NCI-H1417 treated with DMSO at 0.1 percent for 48 hours (cell line): Measurements from ENCODE around the gene CDK1.
A peak's percentile ranks its signal among the peaks of the same experiment; 100 is the strongest.

Source experiments
- DNase-seq: peaks from one replicate; lab custom pipeline; 2025; lab: John Stamatoyannopoulos, UW

The CDK1 gene

DNA sequence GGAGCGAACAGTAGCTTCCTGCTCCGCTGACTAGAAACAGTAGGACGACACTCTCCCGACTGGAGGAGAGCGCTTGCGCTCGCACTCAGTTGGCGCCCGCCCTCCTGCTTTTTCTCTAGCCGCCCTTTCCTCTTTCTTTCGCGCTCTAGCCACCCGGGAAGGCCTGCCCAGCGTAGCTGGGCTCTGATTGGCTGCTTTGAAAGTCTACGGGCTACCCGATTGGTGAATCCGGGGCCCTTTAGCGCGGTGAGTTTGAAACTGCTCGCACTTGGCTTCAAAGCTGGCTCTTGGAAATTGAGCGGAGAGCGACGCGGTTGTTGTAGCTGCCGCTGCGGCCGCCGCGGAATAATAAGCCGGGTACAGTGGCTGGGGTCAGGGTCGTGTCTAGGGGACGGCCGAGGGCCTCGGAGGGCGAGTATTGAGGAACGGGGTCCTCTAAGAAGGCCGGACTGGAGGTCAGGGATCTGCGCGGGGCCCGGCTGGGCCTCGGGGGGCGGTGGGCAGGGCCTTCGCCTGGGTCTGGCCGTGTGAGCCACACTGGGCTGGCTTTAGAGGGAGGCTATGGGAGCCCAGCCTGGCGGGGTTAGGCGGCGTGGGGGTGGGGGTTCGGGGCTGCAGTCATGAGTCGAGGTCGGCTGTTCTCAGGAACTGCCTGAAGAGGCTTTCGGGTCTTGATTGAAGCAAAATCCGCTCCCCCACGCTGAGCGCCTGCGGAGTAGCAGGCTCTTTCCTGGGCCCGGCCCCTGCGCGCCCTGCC, at the start of gene CDK1:
Gene CDK1 (plus strand): TSS at position 265 of the 757 bp plus-strand sequence. CDS start 1,688 bp downstream, outside the sequence.
- peak; percentile 74 for DNase-seq

DNA sequence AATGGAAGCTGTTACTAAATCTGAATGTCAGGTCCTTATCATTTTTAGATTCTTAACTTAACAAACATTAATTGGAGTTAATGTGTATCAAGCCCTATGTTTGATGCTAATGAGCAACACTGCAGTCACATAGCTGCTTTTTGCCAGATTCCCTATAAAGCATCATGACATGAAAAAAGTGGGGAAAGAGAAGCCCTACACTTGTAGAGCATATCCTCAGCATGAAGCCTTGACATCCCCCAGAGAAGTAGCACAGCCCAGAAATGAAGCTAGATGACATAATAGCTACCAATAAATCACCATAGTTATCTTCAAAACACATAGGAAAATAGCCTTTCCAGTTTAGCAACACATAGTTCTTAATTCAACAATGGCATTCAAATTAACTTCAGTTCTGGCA, 49.2 kb upstream of the CDK1 start:
- no peak for DNase-seq

DNA sequence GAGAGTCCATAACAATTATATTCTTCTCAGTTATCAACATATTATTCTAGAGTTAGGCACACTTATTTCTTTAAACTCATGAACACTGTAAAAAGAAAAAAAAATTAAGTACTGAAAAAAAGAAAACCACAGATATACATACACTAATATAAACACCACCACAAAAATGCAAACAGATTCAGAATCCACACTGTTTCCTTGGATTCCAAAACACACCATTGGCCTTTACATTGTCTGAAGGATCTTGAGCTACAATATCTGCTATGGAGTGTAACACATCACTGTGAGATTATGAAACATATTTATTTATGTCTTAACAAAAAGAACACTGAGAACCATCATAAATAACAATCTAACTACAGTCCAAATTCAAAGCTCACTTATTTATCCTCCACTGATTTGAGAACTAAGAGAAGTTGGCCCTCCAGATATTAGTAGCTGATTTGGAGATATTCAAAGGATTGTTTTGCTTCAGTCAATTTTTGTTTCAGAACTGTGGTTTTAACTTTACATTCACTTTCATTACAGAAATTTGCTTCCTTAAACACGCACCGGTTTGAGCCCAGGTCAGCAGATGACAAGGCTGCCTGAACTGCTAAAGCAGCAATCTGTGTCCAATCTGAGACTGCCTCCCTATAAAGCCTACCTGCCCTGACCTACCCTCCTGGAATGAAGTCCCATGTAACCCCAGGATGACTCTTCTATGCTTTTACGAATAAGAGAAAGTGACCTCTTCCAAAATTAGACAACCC, 47.0 kb upstream of the CDK1 start:
- no peak for DNase-seq

DNA sequence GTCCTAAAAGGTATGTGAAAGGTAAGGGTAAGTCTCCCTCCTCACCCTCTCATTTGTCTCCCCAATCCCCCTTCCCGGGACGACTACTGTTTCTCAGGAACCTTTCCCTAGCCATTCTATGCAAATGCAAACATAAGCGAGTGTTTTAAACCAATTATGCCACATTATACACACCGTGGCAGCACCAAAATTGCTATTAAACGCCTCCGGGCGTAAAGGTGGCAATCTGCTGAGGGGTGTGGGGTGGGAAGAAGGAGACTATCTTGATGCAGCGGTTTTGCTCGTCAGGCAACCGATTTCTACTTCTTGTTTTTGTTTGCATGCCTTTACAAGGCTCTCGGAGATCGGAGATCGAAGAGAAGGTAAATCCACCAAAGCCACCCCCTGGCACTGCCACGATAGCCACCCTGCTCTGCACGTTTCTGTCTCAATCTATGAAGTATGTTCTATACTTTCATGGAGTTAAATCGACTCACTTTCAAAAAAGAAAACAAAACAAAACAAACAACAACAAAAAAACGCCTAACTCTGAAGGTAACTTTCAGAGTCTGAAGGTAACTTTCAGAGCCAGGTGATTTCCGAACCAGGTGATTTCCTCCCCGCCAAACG, 46.0 kb upstream of the CDK1 start:
- no peak for DNase-seq

DNA sequence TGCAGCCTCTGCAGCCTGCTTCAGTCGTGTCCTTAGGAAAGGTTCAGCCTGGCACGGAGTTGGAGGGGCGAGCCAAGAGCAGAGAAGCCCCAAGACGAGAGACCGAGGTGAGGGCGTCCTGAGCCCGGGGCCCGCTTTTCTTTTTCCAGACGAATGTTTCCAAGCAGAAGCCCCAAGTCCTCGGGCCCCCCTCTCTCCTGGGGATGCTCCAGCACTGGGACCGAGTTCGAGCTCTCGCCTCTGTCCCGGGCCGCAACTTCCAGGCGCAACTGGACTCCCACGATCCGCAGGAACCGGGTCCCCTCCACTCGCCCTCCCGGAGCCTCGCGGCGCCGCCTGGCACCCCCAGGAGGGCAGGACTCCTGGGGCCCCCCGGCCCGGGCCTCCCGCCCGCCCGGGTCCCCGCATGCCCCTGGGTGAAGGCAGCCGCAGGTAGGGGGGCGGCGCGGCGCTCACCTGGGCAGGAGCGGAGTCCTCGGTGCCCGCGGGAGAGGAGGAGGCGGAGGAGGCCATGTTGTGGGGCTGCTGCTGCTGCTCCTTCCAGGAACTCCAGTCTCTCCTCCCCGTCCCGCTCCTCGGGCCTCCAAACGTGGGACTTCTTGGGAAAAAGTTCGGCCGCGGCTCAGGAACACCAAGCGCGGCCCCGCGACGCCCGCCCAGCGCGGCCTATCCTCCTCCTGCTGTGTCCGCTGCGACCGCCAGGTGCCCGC, 45.3 kb upstream of the CDK1 start:
- DNase-seq: no peak

DNA sequence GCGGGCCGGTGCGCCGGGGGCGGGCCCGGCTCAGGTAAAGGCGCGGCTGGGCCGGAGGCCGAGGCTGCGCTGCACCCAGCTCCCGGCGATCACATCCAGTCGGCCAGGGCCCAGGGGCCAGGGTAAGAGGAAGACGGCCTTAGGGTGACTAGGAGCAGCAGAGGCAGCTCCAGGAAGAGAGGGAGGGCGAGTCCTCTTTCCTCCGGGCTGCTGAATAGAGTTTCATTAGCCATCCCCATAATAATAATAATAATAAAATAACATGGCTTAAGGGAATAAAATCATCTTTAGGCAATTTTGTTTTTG, 44.8 kb upstream of the CDK1 start:
- DNase-seq: no peak

DNA sequence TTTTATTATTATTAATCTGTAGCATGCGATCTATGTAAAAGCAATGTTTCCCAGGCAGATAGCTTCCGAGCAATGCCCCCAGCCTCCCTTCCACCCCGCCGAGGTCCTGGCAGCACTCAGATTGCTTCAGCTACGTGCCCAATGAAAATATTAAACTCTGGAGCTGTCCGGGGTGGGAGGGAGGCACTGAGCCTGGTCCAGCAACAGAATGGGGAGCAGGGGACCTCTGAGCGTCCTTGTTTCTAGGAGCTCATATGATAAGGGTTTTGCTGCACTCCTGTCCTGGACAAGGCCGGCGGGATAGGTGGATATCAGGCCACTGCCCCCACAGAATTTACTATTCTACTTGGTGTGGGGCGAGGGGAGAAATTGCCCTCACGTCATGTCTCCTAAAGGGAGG, 44.5 kb upstream of the CDK1 start:
- DNase-seq: no peak

DNA sequence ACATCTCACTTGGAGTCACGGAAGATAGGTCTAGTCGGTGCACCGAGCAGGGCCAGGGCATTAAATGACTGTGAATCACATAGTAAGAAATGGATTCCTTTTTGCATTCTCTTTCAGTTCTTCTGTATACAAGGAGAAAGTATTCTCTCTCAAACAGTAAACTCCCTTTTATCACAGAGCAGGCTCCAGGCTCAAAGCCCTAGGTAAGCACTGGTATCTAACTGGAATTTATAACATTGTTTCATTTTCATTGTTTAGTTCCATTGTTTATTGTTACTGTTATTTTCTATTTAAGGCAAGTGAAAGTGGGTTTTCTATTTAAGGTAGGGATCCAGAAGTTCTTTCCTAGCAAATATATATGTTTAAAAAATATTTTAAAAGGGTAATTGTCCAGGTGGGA, 44.1 kb upstream of the CDK1 start:
- no peak for DNase-seq

DNA sequence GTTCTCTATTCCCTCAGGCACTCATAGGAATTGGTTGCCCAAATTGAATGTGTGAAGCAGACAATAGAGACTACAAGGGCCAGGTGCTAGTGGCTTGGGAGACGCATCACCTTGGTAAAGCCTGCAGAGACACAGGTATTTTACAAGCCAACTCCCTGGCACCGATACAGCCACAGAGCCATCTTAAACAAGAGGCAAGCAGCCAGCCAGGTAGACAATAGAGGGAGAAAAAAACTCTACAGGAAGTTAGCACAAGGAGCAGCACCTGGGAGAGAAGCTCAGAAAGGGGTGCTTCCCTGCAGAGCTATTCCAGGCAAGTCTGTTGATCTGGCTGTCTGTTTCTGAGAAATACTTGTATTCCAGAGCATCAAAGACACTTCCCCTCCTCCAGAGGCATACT, 43.0 kb upstream of the CDK1 start:
- DNase-seq: no peak

DNA sequence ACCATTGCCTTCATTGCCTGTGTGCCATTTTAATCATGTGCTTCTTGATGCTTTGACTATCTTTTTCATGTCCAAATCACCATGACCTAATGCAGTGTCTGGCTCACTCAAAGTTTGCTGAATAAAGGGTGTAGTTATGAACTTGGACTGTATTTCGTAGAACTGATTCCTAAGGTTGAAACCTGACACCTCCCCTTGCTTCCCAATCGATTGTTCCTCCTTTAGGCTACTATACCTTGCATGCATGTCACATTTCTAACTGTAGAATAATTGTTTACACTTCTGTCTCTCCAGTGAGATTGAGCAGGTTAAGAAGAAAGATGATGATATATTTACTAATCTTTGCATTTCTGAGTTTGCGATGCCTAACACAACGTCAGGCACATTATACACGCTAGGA, 41.0 kb upstream of the CDK1 start:
- DNase-seq: no peak

DNA sequence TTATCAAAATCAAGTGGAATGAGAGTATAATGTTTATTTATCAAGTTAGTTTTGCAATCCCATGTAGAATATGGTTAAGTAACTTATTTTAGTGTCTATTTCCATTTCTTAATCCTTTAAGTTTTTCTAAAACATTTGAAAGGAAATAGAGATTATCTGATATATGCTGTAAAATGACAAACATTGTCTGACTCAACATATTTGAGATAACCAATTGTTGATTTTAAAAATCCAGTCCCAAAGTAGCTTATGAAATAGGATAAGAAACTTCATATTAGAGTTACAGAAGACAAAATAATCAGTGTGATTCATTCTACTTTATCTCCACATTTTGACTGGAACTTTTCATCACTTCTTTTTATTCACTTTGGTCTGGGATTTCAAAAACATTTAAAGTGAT, 38.7 kb upstream of the CDK1 start:
- no peak for DNase-seq

DNA sequence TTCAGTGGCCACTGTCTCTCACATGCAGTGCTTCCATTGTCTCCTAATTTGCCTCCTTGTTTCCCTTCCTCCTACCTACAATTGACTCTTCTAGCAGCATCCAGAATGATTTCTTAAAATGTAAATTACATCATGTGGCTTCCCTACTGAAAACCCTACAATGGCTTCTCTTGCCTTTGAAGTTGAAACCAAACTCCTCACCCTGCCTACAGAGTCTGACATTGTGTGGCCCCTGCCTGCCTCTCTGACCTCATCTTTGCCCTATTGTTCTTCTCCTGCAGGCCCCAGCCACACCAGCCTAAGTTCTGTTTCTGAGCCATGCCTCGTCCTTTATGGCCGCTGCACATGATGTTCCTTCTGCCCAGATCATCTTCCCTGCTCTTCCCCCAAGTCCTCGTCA, 35.8 kb upstream of the CDK1 start:
- DNase-seq: no peak

DNA sequence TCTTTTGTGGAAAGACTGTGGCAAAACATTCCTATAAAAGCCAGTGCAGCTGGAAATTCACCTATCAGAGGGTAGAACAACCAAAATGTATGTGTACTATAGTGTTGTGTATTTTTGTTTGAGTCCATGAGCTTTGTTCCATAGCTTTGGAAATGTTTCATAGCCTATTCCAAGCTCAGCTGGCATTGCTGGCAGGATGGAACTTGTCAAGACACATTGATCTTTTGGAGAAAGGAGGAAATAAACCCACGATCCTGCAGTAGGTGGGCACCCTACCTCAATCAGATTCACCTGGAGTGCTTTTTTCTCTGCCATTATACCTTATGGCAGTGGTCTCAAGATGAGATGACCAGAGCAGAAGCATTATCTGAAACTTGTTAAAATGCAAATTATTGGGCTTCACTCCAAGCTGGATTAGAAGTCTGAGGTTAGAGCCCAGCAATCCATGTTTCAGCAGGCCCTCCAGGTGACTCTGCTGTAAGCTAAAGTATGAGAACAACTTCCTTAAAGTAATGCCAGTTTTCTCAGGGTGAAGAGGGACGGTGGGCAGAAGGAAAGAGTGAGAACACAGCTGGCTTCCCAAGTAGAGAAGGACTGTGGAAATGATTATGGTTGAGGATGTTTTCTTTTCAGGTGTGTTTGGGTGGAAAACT, 30.3 kb upstream of the CDK1 start:
- no peak for DNase-seq

DNA sequence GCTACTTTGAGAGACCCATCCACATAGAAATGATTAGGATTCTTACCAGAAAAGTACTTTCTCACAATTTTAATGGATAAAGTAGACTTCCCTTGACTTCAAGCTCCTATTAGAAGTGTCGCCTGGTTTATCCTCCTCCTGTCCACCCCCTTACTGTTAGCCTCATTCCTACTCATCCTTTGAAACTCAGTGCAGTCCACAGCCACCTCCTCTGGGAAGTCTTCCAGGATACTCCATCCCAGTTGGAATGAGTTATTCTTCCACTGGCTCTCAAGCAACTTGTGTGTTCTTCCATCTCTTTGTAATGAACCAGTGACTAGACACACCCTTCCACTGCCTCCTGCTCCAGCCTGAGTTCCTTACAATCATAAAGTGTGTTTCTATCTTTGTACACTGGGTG, 25.1 kb upstream of the CDK1 start:
- DNase-seq: no peak

DNA sequence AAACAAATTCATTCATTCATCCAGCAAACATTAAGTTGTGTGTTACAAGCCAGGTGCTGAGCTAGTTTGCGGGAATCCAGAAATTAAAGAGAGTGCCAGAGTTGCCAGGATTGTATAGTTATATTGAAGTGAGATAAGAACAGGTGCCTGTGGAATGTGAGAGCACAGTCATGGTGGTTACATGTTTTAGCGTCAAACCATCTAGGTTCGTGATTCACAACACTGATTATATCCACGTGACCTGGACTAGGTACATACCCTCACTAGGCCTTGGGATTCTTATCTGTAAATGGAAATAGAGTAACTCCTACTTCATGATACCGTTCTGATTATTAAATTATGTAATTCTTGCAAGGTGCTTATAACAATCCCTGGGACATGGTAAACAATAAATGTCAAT, 24.5 kb upstream of the CDK1 start:
- DNase-seq: no peak

DNA sequence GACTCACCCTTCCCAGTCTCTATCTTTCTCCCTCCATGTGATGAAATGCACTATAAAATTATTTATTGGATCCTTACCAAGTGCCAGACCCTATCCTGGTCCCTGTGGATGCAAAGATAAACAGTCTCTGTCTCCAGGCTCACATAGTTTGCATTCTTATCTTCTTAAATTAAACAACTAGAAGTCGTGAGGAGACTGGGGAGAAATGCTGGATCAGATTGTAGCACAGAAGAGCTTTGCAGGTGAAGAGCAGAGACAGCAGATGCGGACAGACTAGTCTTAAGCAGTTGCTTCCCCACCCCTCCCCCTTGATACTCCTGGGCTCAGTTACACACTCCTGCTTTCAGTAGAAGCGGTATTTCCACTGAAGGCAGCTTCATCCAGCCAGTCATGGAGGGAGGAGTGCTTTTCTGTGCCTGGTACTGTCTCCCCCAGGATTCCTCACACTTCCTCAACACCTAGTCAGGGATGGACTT, 20.8 kb upstream of the CDK1 start:
- DNase-seq: no peak

DNA sequence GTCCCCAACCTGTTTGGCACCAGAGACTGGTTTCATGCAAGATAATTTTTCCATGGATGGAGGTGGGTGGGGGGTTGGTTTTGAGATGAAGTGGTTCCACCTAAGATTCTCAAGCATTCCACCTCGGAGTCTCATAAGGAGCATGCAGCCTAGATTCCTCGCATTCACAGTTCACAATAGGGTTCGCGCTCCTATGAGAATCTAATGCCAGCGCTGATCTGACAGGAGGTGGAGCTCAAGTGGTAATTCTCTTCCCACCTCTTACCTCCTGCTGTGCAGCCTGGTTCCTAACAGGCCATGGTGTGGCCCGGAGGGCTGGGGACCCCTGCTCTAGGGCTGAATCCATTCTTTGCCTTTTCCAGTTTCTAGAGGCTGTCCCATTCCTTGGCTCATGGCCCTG, 19.1 kb upstream of the CDK1 start:
- no peak for DNase-seq

DNA sequence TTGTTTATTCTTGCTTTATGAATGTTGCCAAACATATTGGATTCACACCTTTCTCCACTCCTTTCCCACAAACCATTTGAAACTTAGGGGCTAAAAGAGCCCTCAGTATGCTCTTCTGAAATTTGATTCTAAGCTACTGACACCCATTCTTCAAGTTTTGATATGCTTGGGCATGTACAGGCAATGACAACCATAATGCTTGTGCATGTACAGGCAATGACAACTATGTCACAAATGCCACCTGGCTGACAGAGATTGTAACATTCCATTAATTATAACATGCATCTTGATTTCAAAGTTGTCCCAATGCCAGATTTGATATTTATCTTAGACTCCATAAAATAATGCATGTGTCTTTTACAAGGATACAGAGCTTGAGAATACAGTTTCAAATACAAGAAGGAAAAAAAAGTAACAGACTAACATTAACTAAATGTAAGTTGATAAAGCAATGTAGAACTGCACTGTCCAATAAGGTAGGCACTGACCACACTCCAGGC, 17.5 kb upstream of the CDK1 start:
- DNase-seq: no peak

DNA sequence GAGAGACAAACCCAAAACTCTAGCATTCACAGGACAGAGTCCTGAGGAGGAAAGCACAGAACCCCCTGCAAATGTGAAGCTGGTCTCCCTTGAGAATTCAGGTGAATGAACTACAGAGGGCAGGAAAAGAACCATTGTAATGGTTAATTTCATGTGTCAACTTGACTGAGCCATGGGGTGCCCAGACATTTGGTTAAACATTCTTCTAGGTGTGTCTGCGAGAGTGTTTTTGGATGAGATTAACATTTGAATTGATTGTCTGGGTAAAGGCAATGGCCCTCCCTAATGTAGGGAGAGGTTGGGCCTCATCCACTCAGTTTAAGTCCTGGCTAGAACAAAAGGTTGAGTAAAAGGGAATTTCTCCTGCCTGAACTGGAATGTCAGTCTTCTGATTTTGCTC, 15.7 kb upstream of the CDK1 start:
- no peak for DNase-seq

DNA sequence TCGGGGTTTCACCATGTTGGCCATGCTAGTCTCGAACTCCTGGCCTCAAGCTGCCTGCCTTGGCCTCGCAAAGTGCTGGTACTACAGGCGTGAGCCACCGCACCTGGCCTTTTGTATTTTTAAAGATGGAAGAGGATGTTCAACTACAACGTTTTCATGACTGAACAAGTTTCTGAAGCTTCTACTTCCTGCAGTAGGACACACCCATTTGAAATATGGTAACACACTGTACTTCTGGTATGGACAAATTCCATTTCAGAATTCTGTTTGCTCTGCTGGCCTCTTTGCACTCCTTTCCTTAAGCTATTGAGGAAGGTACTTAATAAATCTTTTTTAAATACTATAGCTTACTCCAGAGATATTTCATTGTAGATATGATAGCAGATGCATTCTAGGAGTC, 10.9 kb upstream of the CDK1 start:
- no peak for DNase-seq

DNA sequence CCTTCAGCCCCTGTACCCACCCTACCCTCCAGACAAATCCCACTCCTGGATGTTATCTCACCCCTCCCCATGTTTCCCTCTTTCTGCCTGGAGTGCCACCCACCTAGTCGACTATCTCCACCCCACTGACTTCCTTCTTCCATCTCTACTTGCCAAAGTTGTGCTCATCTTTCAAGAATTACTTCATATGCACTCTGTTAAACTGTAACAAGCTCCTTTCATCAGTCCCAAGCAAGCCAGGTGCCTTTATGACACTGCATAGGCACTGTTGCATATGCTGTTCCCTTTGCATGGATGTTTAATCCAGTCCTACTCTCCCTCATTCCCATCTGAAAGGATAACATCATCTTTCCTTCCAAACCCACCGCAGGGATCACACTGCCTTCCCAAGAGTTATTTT, 8.9 kb upstream of the CDK1 start:
- DNase-seq: no peak

DNA sequence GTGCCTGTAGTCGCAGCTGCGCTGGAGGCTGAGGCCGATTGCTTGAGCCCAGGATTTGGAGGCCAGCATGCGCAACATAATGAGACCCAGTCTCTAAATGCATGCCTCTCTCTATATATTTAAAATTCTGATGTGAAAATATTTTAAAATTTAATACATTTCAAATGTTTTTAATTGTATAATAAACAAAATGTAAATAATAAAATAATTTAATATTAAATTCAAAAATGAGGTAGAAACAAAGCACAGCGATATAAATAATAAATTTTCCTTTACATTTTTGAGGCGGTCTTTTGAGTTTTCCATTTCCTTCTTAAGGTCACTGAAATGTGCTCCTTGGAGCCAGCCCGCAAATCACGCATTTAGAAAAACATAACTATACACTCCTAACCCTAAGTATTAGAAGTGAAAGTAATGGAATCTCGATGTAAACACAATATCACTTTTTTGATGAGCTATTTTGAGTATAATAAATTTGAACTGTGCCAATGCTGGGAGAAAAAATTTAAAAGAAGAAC, 523 bp upstream of the CDK1 start:
- no peak for DNase-seq
